ENCODE results near the gene DDX49. TPM values are rescaled to one million over a fixed set of nuclear protein-coding genes. Genes with fewer than 3 reads are reported as not detected.

The DDX49 gene
- total and polyA plus RNA-seq, 4 donors: 13.2 to 36.1 (median 29.2) TPM

DNA sequence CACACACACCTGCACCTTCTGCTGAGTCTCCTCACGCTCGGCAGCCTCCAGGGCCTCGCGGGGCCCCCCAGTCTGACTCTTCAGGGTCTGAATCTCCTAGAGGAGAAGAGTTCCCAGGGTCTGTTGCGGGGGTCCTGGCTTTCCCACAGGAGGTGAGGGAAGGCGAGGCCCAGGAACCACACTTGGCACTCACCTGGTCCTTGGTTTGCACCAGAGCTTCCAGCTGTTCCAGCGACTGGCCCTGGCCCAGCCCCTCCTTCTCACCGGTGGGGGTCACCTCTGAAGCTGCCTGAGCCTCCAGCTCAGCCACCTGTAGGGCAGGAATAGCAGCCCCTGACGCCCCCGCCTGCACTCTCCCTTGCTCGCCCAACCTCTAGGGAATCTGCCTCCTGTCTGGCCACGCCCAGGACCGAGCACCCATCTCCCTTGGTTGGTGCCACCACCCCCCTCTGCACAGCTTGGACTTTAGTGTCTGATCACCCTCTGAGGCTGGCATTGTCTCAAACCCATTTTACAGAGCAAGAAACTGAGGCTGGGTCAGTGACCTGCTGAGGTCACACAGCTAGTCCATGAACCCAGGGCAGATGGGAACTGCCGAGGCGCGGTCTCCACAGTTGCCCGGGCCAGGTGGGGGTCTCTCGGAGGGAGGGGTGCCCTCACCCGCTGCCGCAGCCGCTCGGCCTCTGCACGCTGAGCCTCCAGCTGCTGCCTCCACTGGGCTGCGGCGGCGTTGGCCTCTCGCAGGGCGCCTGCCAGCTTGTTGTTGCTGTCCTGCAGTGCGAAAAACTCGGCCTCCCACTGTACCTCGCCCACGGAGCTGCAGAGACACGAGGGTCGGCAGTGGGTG lies 12.0 kb downstream of the DDX49 start (continued):
- no peak for TF ChIP-seq RAD21 (IDR thresholded peaks at IDR 0.05)
- TF ChIP-seq FOXA1 (IDR thresholded peaks at IDR 0.05): no peak
- no peak for TF ChIP-seq JUND (IDR thresholded peaks at IDR 0.05)
- TF ChIP-seq RXRA (IDR thresholded peaks at IDR 0.05): no peak
- TF ChIP-seq MAX (IDR thresholded peaks at IDR 0.05): no peak
- no peak for TF ChIP-seq EGR1 (IDR thresholded peaks at IDR 0.05; ENCODE audit: low read depth in 2 of 2)
- TF ChIP-seq GABPA (IDR thresholded peaks at IDR 0.05 in 1 of 2, conservative IDR thresholded peaks at IDR 0.05 in 1 of 2): no peak
- no peak for TF ChIP-seq SP1 (IDR thresholded peaks at IDR 0.05)
- no peak for TF ChIP-seq ATF3 (IDR thresholded peaks at IDR 0.05)
- TF ChIP-seq HNF4A (conservative IDR thresholded peaks at IDR 0.05): no peak

GRCh38 chr19:18932216-18932841 lies 12.8 kb downstream of the DDX49 start:
- 11% methylated on average over 37 of the region's 37 CpGs for whole genome bisulfite sequencing
- no peak for TF ChIP-seq NR2F2 (IDR thresholded peaks at IDR 0.05)
- TF ChIP-seq RXRA (IDR thresholded peaks at IDR 0.05): no peak
- TF ChIP-seq REST (IDR thresholded peaks at IDR 0.05): no peak
- TF ChIP-seq HNF4G (IDR thresholded peaks at IDR 0.05): no peak
- TF ChIP-seq, protein P1, sequence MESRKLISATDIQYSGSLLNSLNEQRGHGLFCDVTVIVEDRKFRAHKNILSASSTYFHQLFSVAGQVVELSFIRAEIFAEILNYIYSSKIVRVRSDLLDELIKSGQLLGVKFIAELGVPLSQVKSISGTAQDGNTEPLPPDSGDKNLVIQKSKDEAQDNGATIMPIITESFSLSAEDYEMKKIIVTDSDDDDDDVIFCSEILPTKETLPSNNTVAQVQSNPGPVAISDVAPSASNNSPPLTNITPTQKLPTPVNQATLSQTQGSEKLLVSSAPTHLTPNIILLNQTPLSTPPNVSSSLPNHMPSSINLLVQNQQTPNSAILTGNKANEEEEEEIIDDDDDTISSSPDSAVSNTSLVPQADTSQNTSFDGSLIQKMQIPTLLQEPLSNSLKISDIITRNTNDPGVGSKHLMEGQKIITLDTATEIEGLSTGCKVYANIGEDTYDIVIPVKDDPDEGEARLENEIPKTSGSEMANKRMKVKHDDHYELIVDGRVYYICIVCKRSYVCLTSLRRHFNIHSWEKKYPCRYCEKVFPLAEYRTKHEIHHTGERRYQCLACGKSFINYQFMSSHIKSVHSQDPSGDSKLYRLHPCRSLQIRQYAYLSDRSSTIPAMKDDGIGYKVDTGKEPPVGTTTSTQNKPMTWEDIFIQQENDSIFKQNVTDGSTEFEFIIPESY (IDR thresholded peaks at IDR 0.05): no peak
- no peak for TF ChIP-seq JUND (IDR thresholded peaks at IDR 0.05)
- Histone ChIP-seq H3K9me3 (ENCODE audit: control insufficient read depth in 4 of 4, low read length in 3 of 4) (no peaks in the 10 kb centered on the region), H3K27ac (ENCODE audit: low read depth in 1 of 2, low read length in 2 of 2) (no peak overlapping the region), H3K9ac (ENCODE audit: low read depth in 1 of 2, low read length in 2 of 2) (no peak overlapping the region), H3K4me3 (ENCODE audit: low read depth in 1 of 3, low read length in 3 of 3) (peak overlapping the region in 1 of 3 donors; percentile 19), H3K27me3 (ENCODE audit: control insufficient read depth in 4 of 4, insufficient read depth in 4 of 4, low read length in 3 of 4) (no peaks in the 10 kb centered on the region), H3K36me3 (ENCODE audit: control insufficient read depth in 4 of 4, insufficient read depth in 3 of 4, low read depth in 1 of 4, low read length in 3 of 4) (peaks cover 0 to 17% (median 0%) of the 10 kb centered on the region in 4 donors), H3K4me1 (ENCODE audit: control insufficient read depth in 4 of 4, insufficient read depth in 4 of 4, low read length in 3 of 4) (peaks cover 0 to 3% (median under 1%) of the 10 kb centered on the region in 4 donors)
- peak; percentile 95 for DNase-seq (ENCODE audit: low spot score)
